HL-60 (cell line): ENCODE results near the gene MFAP3.

Experiments
- CTCF ChIP-seq: IDR thresholded peaks from one replicate; pipeline ENCODE4 v1.5.1; 2011; ENCODE audit warnings: low read length, control low read depth, inconsistent platforms; ENCODE audit not compliant: insufficient read depth
- GABPA ChIP-seq: IDR thresholded peaks from 2 replicates; pipeline ENCODE4 v1.6.1; 2012; ENCODE audit warnings: low read depth
- POLR2AphosphoS5 ChIP-seq: IDR thresholded peaks from 2 replicates; pipeline ENCODE4 v1.6.1; 2012; ENCODE audit warnings: low read depth
- SPI1 ChIP-seq: IDR thresholded peaks from 2 replicates; pipeline ENCODE4 v1.6.1; 2012; ENCODE audit warnings: low read depth, mild to moderate bottlenecking, borderline replicate concordance
- TF ChIP-seq, protein P1 (sequence below): IDR thresholded peaks from 2 replicates; pipeline ENCODE4 v1.6.1; 2012; ENCODE audit warnings: low read depth; ENCODE audit not compliant: insufficient replicate concordance

DNA sequence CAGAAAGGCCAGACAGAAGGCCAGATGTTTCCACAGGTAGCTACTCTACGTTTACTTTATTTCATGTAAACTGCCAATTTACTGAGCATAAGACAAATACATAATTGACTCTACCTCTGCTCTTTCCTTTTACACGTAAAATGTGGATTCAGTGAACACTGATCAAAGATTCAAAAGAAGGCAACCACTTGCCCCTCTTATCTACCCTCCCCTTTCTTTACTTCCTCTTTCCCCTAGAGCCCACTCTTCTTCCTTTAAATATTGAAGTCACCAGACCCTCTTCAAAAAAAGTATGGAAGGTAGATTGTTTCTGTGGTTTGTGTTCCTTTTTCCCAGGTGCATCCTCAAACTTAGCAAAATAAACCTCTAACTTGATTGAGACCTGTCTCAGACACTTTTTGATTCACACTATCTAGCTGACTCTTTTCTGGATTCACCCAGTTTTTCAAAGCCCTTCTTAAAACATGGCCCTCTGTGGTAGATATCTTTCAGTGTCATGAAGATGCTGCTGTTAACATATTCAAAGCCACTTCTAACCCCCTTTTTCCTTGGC is 6.8 kb upstream of the MFAP3 start:
- TF ChIP-seq CTCF (no peak), POLR2AphosphoS5 (no peak), GABPA (no peak), SPI1 (no peak)
- TF ChIP-seq, protein P1, sequence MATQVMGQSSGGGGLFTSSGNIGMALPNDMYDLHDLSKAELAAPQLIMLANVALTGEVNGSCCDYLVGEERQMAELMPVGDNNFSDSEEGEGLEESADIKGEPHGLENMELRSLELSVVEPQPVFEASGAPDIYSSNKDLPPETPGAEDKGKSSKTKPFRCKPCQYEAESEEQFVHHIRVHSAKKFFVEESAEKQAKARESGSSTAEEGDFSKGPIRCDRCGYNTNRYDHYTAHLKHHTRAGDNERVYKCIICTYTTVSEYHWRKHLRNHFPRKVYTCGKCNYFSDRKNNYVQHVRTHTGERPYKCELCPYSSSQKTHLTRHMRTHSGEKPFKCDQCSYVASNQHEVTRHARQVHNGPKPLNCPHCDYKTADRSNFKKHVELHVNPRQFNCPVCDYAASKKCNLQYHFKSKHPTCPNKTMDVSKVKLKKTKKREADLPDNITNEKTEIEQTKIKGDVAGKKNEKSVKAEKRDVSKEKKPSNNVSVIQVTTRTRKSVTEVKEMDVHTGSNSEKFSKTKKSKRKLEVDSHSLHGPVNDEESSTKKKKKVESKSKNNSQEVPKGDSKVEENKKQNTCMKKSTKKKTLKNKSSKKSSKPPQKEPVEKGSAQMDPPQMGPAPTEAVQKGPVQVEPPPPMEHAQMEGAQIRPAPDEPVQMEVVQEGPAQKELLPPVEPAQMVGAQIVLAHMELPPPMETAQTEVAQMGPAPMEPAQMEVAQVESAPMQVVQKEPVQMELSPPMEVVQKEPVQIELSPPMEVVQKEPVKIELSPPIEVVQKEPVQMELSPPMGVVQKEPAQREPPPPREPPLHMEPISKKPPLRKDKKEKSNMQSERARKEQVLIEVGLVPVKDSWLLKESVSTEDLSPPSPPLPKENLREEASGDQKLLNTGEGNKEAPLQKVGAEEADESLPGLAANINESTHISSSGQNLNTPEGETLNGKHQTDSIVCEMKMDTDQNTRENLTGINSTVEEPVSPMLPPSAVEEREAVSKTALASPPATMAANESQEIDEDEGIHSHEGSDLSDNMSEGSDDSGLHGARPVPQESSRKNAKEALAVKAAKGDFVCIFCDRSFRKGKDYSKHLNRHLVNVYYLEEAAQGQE, result no peak
